HFFc6 (cell line): Measurements from ENCODE around the gene CELF1. TPM values are rescaled to one million over a fixed set of nuclear protein-coding genes. Genes with fewer than 3 reads are reported as not detected.

ENCODE experiments used
- DNase-seq: peaks from one replicate; pipeline ENCODE4 v3.0.0-alpha.2; 2018
- H3K27ac Mint-ChIP-seq: 2 replicates; pipeline ENCODE4 v1.8.0; 2020; ENCODE audit warnings: mild to moderate bottlenecking, mixed read lengths
- H3K27me3 Mint-ChIP-seq: 2 replicates; pipeline ENCODE4 v1.8.0; 2021; ENCODE audit warnings: mild to moderate bottlenecking, moderate library complexity, mixed read lengths; ENCODE audit not compliant: insufficient read depth
- H3K36me3 Mint-ChIP-seq: 2 replicates; pipeline ENCODE4 v1.8.0; 2021; ENCODE audit warnings: low read depth, mixed read lengths
- H3K4me1 Mint-ChIP-seq: 2 replicates; pipeline ENCODE4 v1.8.0; 2020; ENCODE audit warnings: low read depth, mixed read lengths
- H3K4me3 Mint-ChIP-seq: 2 replicates; pipeline ENCODE4 v1.8.0; 2020; ENCODE audit warnings: mild to moderate bottlenecking, moderate library complexity, mixed read lengths
- H3K9me3 Mint-ChIP-seq: 2 replicates; pipeline ENCODE4 v1.8.0; 2020; ENCODE audit warnings: mild to moderate bottlenecking, mixed read lengths
- CTCF ChIP-seq: fragments of 200-600 bp; sonication (generic); IDR thresholded peaks from 2 replicates; pipeline ENCODE4 v1.5.0; 2021; ENCODE audit warnings: antibody characterized with exemption, mild to moderate bottlenecking
- total RNA-seq, 6 experiments: library from RNA; stranded (reverse); fragmentation: NEBNext Ultra II Directional; extraction: Animal tissue kit (Norgen Biotek cat#: 25700); gene quantifications; 2 replicates in 1 of 6; 3 replicates in 5 of 6; pipeline ENCODE4 v1.2.3, GENCODE V29; 2021

Gene CELF1
- total RNA-seq, 6 experiments from 2014 or later, result 103 to 131 (median 120) TPM

- peaks cover 16% of the 10 kb centered on the region for H3K4me1 Mint-ChIP-seq
- DNase-seq, result no peak
- no peaks in the 10 kb centered on the region for H3K9me3 Mint-ChIP-seq
- H3K4me3 Mint-ChIP-seq, result no peak overlapping the region
- no peak overlapping the region for H3K27ac Mint-ChIP-seq
- peaks cover 5% of the 10 kb centered on the region for H3K36me3 Mint-ChIP-seq
- no peak for TF ChIP-seq CTCF
- no peaks in the 10 kb centered on the region; the same call in none of the 2 replicates for H3K27me3 Mint-ChIP-seq
Measured at GRCh38 chr11:47498584-47499152, 54.3 kb downstream of the CELF1 start.

GRCh38 chr11:47498149-47498548 is 54.8 kb downstream of the CELF1 start:
- H3K27ac Mint-ChIP-seq, result no peak overlapping the region
- H3K27me3 Mint-ChIP-seq, result no peaks in the 10 kb centered on the region; the same call in none of the 2 replicates
- TF ChIP-seq CTCF, result no peak

GRCh38 chr11:47496808-47497207 is 56.1 kb downstream of the CELF1 start:
- H3K36me3 Mint-ChIP-seq, result peaks cover 14% of the 10 kb centered on the region
- H3K27me3 Mint-ChIP-seq, result no peaks in the 10 kb centered on the region; the same call in none of the 2 replicates
- H3K9me3 Mint-ChIP-seq, result no peaks in the 10 kb centered on the region
- DNase-seq, result no peak
- no peak for TF ChIP-seq CTCF
- no peak overlapping the region for H3K27ac Mint-ChIP-seq
- H3K4me1 Mint-ChIP-seq, result peaks cover 14% of the 10 kb centered on the region
- no peak overlapping the region for H3K4me3 Mint-ChIP-seq

More at GRCh38 chr11:47498149-47498548, 54.8 kb downstream of the CELF1 start:
- Mint-ChIP-seq H3K36me3 (peaks cover 8% of the 10 kb centered on the region), H3K4me3 (no peak overlapping the region), H3K9me3 (no peaks in the 10 kb centered on the region), H3K4me1 (peaks cover 14% of the 10 kb centered on the region)
- no peak for DNase-seq

- no peaks in the 10 kb centered on the region; the same call in none of the 2 replicates for H3K27me3 Mint-ChIP-seq
- no peak for TF ChIP-seq CTCF
- H3K9me3 Mint-ChIP-seq, result no peaks in the 10 kb centered on the region
- DNase-seq, result no peak
- H3K27ac Mint-ChIP-seq, result no peak overlapping the region
- H3K4me3 Mint-ChIP-seq, result no peak overlapping the region
- peaks cover 19% of the 10 kb centered on the region for H3K36me3 Mint-ChIP-seq
- peaks cover 12% of the 10 kb centered on the region for H3K4me1 Mint-ChIP-seq
Measured at GRCh38 chr11:47495856-47496217, 57.1 kb downstream of the CELF1 start.

GRCh38 chr11:47495011-47495855 is 57.7 kb downstream of the CELF1 start:
- H3K9me3 Mint-ChIP-seq, result no peaks in the 10 kb centered on the region

More at GRCh38 chr11:47495011-47495855, 57.7 kb downstream of the CELF1 start:
- Mint-ChIP-seq H3K4me3 (no peak overlapping the region), H3K27me3 (no peaks in the 10 kb centered on the region; the same call in none of the 2 replicates), H3K27ac (no peak overlapping the region), H3K36me3 (peaks cover 19% of the 10 kb centered on the region), H3K4me1 (peaks cover 9% of the 10 kb centered on the region)
- no peak for TF ChIP-seq CTCF
- no peak for DNase-seq
